HG03039 (cell line): ENCODE measurements around the gene BCAS3.

Experiments
- ATAC-seq: cut with Tn5 transposase; IDR thresholded peaks from one replicate; pipeline ENCODE4 v1.9.1; 2021; ENCODE audit warnings: mild to moderate bottlenecking, moderate library complexity; ENCODE audit not compliant: unreplicated experiment

The BCAS3 gene

DNA sequence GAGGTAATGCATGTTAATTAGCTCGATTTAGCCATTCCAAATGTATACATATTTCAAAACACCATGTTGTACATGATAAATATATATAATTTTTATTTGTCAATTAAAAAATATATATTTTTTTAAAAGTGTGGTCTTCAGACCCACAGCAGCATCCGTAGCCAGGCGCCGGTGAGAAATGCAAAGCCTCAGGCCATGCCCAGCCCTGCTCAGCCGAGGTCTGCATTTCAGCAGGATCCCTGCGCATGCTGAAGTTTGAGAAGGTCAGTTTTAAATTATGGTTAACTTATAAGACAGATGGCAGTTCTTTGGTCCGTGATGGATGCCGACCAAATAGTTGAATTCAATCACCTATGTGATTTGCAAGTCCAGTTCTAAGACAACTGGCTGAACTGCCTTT is 694.0 kb downstream of the BCAS3 start:
- ATAC-seq: no peak

DNA sequence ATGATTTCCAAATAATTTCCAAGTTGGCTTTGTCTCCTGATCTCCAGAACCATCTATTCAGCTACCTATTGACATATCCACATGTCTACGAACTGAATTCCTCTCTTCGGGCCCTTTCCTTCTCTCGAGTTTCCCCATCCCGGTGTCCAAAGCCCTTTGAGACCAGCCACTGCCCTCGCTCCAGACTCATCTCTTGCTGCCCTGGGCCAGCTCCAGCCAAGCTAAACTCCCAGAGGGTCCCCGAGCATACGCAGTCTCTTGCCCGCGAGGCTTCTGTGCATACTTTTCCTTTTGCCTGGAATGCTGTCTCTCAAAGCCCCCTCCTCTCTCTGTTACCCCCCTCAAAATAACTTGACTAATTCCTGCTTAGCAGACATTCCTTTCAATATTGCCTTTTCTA is 694.8 kb downstream of the BCAS3 start:
- ATAC-seq: no peak

DNA sequence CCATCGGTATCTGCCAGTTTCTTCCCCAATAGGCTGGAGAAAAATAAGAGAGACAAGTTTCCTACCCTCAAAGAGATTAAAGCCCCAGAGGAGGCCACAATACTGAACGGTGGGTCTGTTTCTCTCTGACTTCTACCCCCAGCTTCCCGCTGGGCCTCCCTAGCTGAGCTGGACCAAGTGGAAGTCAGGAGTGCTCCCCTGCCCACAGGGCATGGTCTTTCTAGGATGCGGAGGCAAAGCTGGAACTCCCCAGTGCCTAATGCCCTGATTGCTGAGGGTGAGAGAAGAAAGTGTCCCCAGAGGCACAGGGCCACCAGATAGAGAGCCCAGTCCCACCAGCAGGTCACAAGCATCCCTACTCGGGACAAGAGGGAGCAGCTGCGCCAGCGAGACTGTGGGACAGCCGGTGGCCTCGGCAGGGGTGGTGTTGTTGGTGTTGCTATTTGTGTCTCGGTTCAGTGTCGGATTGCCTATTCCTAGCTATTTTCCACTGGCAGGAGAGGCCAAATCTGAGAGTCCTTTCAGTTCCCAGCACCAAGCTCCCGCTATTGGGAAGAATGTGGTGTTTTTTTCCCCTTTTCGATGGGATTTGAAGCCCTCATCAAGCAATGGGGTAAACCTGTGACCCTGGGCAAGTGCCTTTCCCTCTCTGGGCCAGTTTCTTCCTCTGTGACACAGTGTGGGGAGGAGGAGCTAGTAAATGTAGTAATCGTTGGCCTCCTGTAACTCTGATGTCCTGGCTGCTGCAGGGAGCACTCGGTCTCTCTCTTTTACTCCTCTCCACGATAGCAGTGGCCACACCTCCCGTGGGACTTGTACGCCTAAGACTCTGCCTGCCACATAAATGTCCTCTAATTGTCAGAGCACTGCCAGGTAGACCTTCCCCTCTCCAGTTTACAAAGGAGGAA is 699.5 kb downstream of the BCAS3 start:
- no peak for ATAC-seq

- no peak for ATAC-seq
These were observed 701.2 kb downstream of the BCAS3 start for GRCh38 chr17:61378658-61379456.

DNA sequence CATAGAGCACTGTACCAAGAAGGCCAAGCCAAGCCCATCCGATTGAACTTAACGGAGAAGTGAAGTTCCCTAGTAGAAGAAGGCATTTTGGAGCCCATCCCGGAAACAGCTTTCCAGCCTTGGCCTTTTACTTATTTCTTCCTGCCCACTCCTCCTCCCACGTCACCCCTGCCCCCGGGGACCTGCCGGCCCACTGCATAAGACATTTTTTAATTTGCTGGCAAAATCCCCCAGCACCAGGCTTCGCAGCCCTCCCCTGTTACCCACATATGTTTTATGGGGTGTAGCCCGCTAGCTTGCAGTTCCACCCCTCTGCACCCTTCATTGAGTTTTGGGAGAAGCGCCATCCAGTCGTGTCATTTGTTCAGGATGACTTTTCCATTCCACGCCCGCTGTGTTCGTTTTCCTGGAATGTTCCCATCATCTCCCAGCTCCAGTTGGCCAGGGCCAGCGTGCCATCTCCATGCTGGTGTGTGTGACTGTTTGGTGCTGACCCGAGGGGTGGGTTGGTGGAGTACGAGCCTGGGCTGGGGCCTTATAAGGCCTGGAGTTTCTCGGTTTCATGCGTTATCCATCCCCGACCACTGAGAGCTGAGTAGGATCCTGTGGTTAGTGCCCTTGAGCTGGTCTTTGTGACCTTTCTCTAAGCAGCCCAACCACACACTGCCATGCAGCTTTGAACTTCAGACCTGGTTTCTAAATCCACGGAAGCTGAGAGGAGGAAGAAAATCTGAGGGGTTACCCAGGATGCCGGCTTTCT is 702.0 kb downstream of the BCAS3 start:
- ATAC-seq: no peak

GRCh38 chr17:61380217-61380835 is 702.7 kb downstream of the BCAS3 start:
- ATAC-seq: no peak

DNA sequence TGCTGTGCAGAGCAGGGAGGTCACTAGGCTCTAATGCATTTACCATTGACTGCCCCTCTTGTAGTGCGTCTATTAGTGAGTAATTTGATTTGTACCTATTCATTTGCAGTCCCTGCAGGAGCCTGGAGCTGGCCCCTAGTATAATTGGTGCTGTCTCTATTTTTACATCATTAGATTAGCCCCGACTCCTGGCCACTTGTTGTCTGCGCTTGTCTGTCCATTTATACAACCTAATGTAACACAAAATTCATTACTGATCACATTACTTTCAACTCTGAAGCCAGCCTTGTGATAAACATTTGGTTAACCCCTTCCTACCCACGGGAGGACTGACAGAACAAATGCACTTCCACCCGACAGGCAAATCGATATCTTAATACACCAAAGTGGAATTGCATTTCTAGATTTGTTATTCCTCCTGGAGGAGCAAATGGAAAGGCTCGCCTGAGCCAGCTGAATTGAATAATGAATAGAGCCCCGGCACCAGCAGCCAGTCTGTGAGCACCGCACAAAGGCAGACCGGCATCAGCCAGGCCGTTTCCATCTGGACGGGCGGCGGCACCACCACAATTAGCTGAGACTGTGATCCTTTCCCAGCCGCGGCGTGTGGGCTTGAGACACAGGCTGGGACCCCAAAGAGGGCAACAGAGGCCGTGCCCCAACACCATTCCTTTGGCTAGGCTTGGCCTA is 703.3 kb downstream of the BCAS3 start:
- ATAC-seq: no peak

GRCh38 chr17:61381537-61381936 is 703.9 kb downstream of the BCAS3 start:
- ATAC-seq: no peak

GRCh38 chr17:61382796-61383688 is 705.4 kb downstream of the BCAS3 start:
- no peak for ATAC-seq

DNA sequence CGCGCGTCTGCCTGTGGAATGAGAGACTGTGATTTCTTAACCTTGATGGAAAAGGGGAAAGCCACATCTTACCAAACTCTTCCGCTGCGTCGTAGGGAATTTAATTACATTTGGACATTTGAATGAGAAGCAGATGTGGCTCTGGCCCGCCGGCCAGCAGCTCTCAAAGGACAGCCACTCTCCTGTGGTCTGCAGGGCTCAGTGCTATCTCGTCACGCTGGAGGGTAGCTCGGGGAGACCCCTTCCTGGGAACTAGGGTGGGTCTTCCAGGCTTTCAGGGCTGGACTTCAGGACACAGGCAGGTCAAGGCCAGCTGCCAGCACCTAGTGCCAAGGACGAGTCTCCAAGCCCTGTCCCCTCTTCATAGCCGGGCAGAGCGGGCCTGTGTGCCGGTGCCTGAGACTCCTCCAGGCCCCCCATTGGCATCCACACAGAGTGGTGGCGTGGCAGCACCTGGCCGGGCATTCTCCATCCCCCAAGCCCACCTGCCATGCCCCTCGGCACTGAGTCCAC is 706.1 kb downstream of the BCAS3 start:
- ATAC-seq: no peak

DNA sequence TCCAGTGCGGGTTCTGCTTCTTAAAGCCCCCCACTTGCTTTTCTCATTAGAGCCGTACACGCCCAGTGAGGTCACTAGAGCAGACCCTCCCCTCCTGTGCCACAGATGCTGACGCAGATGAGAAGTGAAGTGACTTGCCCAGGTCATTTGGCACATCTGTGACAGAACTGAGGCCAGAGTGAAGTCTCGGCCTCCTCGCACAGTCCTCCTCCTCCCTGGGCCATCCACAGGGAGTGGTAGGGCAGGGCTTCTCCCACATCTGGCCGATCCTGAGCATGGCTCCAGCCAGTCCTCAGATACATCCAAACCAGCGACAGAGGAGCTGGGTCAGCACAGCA is 706.7 kb downstream of the BCAS3 start:
- ATAC-seq: no peak

DNA sequence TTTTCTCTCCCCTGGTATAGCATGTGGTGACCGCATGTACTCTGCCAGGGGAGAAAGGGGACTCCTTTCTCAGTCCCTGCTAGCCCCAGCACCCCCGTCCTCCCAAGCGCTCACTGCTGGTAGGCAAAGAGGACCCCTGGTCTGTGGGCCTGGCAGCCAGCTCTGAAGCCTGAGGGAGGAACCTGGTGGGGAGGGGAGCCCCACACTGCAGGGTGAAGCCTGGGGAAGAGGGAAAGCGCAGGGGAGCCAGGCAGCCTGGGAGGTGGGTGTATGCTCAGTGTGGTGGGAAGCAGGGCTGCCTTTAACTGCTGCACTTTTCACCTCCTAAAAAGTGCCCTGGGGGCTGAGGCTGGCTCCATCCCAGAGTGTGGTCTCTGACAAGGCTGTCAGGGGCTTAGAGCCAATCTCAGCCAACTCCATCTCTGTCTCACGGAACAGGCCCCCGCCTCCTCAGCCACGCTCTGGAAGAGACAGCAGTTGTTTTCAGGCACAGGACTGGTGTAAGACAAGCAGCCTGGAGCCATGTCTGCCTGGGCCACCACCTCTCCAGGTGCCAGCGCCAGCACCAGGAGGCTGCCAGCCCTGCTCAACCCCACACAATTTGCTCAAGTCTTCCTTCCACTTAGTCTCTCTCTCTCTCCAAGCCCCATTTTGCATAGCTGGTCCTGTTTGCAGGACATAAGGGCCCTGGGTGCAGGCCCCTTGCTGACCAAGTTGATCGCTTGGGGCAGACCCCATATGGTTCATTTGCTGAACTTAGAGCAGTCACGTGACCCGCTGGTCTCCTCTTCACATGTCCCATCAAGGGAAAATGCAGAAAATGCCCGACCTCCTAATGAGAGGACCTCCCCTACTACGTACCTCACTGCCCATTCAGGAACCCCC is 707.3 kb downstream of the BCAS3 start:
- no peak for ATAC-seq

DNA sequence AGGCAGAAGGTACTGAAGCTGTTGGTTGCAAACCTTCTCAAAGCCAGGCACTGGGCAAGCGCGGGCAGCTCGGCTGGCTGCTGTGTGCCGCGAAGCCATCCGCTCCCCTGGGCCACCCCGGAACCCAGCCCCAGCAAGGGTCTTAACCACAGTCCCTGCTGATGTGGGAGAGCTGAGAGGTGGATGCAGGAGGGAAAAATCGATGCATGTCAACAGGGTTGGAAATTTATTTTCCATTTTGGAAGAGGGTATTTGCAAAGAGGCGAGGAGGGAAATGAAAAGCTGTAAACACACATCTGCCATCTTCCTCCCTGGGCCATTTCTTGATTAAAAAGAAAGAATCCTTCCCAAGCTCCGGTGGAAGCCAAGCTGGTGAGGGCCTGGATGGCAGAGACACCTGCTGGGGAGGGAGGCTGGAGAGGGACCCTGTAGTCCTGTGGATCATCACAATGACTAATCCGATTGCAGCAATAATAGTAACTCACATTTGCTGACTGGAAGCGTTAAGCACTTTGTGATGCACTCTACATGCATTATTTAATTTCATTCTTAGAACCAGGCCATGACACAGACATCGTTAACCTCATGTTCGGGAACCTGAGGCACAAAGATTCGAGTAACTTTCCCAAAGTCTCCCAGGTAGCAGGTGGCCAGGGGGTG is 708.1 kb downstream of the BCAS3 start:
- ATAC-seq: no peak

DNA sequence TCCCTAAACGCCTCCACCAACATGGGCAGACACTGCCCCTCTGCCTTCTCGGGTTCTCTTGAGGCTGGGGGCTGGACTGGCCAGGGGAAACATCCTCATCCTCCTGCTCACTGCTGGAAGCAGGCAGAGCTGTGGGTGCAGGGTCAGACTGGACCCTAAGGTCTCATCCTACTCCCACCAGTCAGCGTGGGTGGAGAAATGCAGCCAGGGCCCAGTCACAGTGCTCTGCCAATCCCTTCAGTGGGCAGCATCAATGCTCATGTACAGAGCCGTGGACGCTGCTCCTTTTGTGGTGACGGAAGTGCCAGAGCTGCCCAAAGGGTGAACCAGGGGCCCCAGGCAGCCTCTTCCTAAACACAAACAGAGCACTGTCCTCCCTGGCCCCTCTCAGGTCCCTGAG is 708.6 kb downstream of the BCAS3 start:
- ATAC-seq: no peak

- no peak for ATAC-seq
These were observed 709.4 kb downstream of the BCAS3 start for GRCh38 chr17:61387011-61387410.

DNA sequence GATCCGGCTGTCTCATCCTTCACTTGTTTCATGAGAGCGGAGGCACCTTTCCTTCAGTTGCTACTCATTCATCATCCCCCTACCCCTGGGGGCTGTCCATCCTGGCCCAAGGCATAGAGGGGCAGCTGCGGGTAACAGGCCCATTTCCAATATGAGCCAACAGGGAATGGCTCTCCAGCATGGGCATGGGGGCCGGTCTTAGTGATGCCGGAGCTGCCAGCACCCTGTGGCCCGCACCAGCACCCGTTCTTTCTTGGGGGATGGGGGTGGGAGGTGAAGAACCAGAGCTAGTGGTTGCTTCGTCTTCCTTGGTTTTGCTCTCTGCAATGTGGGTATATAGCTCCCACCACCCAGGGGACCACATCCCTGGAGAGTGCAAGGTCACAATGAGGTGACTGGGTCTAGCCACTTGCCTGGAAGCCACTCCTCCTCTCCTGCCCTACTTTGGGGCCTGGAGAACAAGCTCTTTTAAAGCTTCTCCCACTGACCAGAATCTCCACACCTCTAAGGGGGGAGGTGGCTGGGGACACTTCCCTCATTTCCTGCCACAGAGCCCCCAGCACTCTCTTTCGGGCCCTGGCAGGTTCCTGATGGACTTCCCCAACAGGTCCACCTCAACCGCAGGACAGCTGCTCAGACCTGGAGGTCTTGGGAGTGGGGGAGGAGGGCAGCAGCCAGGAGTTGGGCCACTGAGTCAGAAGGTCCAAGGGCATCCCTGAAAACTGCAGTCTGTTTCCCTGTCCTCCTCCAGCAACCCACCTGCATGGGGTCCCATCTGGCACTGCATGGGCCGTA is 710.1 kb downstream of the BCAS3 start:
- ATAC-seq: no peak
